Suppressor macrophage (primary cell): ENCODE data around the gene USP17L30.
A peak's percentile ranks its signal among the peaks of the same experiment; 100 is the strongest.
"Not testable (repeated sequence)": the region's sequence is repeated elsewhere in the genome, so short reads cannot be mapped to it uniquely, and the experiment has no call there.

Experiments used
- DNase-seq, 4 experiments: peaks; one replicate each; pipeline ENCODE4 v3.0.0-alpha.2; 2020 to 2022
- total RNA-seq, 17 experiments: gene quantifications; one replicate each; lab custom pipeline; 2026; ENCODE audit warnings: mixed read lengths in 6 of 17, inconsistent platforms in 3 of 17; lab: John Stamatoyannopoulos, UW

Gene USP17L30, protein sequence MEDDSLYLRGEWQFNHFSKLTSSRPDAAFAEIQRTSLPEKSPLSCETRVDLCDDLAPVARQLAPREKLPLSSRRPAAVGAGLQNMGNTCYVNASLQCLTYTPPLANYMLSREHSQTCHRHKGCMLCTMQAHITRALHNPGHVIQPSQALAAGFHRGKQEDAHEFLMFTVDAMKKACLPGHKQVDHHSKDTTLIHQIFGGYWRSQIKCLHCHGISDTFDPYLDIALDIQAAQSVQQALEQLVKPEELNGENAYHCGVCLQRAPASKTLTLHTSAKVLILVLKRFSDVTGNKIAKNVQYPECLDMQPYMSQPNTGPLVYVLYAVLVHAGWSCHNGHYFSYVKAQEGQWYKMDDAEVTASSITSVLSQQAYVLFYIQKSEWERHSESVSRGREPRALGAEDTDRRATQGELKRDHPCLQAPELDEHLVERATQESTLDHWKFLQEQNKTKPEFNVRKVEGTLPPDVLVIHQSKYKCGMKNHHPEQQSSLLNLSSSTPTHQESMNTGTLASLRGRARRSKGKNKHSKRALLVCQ
- 0 reads per million in 17 experiments for total RNA-seq

DNA sequence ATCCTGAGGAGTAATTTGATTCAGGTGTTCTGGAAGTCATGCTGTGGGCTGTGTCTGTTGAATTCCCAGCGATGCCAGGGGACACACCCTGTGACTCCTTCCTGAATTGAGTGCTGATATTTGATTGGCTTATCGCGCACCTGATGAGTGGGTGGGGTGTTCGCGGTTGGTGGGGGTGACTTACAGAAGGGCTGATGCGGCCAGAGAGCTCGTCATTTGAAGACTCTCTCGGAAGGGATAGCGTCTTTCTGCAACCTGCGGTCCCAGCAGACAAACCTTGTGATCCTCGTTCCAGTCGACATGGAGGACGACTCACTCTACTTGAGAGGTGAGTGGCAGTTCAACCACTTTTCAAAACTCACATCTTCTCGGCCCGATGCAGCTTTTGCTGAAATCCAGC is at the start of gene USP17L30:
USP17L30 (plus strand) TSS at position 301 of the 400 bp plus-strand sequence; CDS start at position 301, 0 bp downstream.
- DNase-seq: not testable (repeated sequence)

DNA sequence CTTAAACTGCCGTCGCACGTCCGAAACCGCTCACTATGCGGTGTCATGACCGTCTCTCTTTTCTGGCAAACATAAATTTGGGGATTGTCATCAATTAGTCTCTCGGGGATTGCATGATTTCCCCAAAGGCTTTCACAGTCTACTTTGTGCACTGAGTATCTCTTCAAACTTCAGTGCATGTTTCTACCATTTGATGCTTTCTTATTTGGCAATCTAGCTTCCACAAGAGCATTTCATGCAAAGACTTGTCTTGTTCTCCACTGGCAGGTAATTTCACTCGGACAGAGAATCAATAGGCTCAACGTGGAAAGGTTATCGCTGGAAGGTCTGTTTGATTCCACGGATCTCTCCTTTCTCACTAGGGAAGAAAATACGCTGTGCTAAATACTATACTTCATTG is 38.7 kb upstream of the USP17L30 start:
- DNase-seq: not testable (repeated sequence)

DNA sequence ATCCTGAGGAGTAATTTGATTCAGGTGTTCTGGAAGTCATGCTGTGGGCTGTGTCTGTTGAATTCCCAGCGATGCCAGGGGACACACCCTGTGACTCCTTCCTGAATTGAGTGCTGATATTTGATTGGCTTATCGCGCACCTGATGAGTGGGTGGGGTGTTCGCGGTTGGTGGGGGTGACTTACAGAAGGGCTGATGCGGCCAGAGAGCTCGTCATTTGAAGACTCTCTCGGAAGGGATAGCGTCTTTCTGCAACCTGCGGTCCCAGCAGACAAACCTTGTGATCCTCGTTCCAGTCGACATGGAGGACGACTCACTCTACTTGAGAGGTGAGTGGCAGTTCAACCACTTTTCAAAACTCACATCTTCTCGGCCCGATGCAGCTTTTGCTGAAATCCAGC is 38.1 kb upstream of the USP17L30 start, which contains the start of gene USP17L24:
USP17L24 (plus strand) TSS at position 301 of the 400 bp plus-strand sequence; CDS start at position 301, 0 bp downstream.
- not testable (repeated sequence) for DNase-seq

DNA sequence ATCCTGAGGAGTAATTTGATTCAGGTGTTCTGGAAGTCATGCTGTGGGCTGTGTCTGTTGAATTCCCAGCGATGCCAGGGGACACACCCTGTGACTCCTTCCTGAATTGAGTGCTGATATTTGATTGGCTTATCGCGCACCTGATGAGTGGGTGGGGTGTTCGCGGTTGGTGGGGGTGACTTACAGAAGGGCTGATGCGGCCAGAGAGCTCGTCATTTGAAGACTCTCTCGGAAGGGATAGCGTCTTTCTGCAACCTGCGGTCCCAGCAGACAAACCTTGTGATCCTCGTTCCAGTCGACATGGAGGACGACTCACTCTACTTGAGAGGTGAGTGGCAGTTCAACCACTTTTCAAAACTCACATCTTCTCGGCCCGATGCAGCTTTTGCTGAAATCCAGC is 33.3 kb upstream of the USP17L30 start, which contains the start of gene USP17L25:
USP17L25 (plus strand) TSS at position 301 of the 400 bp plus-strand sequence; CDS start at position 301, 0 bp downstream.
- DNase-seq: not testable (repeated sequence)

DNA sequence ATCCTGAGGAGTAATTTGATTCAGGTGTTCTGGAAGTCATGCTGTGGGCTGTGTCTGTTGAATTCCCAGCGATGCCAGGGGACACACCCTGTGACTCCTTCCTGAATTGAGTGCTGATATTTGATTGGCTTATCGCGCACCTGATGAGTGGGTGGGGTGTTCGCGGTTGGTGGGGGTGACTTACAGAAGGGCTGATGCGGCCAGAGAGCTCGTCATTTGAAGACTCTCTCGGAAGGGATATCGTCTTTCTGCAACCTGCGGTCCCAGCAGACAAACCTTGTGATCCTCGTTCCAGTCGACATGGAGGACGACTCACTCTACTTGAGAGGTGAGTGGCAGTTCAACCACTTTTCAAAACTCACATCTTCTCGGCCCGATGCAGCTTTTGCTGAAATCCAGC is 28.6 kb upstream of the USP17L30 start, which contains the start of gene USP17L26:
USP17L26 (plus strand) TSS at position 301 of the 400 bp plus-strand sequence; CDS start at position 301, 0 bp downstream.
- not testable (repeated sequence) for DNase-seq

DNA sequence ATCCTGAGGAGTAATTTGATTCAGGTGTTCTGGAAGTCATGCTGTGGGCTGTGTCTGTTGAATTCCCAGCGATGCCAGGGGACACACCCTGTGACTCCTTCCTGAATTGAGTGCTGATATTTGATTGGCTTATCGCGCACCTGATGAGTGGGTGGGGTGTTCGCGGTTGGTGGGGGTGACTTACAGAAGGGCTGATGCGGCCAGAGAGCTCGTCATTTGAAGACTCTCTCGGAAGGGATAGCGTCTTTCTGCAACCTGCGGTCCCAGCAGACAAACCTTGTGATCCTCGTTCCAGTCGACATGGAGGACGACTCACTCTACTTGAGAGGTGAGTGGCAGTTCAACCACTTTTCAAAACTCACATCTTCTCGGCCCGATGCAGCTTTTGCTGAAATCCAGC is 23.8 kb upstream of the USP17L30 start, which contains the start of gene USP17L5:
USP17L5 (plus strand) TSS at position 301 of the 400 bp plus-strand sequence; CDS start at position 301, 0 bp downstream.
- DNase-seq: not testable (repeated sequence)

DNA sequence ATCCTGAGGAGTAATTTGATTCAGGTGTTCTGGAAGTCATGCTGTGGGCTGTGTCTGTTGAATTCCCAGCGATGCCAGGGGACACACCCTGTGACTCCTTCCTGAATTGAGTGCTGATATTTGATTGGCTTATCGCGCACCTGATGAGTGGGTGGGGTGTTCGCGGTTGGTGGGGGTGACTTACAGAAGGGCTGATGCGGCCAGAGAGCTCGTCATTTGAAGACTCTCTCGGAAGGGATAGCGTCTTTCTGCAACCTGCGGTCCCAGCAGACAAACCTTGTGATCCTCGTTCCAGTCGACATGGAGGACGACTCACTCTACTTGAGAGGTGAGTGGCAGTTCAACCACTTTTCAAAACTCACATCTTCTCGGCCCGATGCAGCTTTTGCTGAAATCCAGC is 19.1 kb upstream of the USP17L30 start, which contains the start of gene USP17L27:
USP17L27 (plus strand) TSS at position 301 of the 400 bp plus-strand sequence; CDS start at position 301, 0 bp downstream.
- not testable (repeated sequence) for DNase-seq

DNA sequence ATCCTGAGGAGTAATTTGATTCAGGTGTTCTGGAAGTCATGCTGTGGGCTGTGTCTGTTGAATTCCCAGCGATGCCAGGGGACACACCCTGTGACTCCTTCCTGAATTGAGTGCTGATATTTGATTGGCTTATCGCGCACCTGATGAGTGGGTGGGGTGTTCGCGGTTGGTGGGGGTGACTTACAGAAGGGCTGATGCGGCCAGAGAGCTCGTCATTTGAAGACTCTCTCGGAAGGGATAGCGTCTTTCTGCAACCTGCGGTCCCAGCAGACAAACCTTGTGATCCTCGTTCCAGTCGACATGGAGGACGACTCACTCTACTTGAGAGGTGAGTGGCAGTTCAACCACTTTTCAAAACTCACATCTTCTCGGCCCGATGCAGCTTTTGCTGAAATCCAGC is 14.3 kb upstream of the USP17L30 start, which contains the start of gene USP17L28:
USP17L28 (plus strand) TSS at position 301 of the 400 bp plus-strand sequence; CDS start at position 301, 0 bp downstream.
- not testable (repeated sequence) for DNase-seq

DNA sequence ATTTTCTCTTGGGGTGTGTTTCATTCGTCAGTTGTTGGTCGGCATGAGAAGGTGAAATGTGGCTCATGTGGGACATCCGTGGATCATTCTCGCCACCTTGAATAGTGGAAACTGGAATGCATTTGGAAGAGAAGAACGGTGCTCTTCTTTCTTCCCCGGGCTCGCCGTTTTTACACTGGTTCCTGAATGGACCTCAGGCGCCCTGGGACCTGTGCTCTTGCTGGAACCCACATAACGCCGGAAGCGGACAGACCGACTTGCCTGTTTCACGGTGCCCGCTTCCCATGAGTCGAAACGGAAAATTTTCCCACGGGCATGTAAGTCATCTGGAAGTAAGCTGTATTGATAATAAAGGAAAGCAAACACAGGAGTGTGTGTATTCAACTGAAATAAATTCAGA is 12.1 kb upstream of the USP17L30 start:
- DNase-seq: not testable (repeated sequence)

DNA sequence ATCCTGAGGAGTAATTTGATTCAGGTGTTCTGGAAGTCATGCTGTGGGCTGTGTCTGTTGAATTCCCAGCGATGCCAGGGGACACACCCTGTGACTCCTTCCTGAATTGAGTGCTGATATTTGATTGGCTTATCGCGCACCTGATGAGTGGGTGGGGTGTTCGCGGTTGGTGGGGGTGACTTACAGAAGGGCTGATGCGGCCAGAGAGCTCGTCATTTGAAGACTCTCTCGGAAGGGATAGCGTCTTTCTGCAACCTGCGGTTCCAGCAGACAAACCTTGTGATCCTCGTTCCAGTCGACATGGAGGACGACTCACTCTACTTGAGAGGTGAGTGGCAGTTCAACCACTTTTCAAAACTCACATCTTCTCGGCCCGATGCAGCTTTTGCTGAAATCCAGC is 9.6 kb upstream of the USP17L30 start, which contains the start of gene USP17L29:
USP17L29 (plus strand) TSS at position 301 of the 400 bp plus-strand sequence; CDS start at position 301, 0 bp downstream.
- not testable (repeated sequence) for DNase-seq

DNA sequence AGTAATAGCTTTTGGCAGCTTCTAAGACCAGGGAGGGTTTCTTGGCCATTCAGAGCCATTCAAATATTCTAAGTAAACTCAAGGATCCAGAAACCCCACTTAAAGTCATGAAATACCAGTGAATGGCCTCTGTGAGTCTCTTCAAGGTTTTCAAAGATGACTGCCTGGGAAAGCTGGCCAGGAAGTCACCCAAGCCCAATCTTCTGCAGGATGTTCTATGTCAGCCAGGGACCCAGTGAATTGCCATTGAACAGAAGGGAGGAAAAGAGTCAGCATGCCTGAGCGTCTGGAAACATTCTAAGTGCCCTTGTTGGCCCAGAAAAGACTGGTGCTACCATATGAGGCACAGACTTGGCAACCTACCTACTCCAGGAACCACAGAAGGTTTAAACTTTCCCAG is 17.0 kb downstream of the USP17L30 start:
- not testable (repeated sequence) for DNase-seq

DNA sequence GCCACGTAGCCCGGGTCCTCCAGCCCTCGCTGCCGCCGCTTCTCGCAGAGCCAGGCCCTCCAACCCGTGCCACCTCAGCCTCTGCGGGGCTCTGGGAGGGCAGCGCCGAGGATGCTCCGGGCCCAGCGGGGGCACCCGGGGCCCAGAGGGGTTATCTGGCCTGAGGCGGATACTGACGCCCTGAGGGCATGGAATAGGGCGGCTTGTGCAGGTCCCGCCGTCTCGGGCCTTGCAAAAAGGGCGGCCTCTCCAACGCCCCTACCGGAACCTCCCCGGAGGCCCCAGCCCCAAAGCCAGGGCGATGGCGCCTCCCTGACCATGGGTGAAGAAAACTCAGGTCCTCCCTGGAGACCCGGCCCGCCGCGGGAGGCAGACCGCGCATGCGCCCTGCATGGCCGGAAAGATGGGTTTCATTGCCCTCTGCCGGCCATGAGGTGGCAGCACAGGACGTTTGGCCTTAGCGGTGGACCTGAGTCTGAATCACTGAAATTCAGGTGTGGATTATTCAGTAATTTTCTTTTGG is 18.1 kb downstream of the USP17L30 start:
- peak; percentile 1 to 23 (median 12) for DNase-seq

DNA sequence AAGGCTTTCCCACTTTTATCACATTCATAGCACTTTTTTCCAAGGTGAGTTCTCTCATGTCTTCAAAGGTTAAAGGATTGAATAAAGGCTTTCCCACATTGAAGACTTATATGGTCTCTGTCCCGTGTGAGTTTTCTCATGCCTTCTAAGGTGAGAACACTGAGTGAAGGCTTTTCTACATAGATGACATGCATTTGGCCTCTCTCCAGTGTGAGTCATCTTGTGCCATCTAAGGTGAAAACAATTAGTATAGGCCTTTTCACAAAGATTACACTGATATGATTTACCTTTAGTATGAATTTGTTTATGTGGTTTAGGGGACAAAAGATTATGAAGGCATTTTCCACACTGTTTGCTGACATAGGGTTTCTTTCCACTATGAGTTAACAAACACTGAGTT is 21.2 kb downstream of the USP17L30 start:
- DNase-seq: no peak

DNA sequence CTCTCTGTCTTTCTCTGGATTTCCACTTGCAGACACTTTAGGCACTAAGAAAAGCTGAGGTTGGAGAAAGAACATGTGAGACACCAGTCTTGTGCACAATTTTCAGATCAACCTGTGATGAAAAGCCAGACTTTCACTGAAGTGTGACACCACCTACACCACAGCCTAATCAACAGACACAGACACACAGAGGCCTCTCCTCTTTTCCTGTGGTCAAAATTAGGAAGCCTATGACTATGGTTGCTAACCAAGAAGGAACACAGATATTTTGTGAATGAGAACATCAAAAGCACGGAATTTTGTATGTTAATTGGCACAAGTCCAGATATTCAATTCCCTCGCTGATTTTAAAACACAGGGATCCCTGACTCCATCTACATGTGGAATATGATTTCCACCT is 26.1 kb downstream of the USP17L30 start:
- not testable (repeated sequence) for DNase-seq

DNA sequence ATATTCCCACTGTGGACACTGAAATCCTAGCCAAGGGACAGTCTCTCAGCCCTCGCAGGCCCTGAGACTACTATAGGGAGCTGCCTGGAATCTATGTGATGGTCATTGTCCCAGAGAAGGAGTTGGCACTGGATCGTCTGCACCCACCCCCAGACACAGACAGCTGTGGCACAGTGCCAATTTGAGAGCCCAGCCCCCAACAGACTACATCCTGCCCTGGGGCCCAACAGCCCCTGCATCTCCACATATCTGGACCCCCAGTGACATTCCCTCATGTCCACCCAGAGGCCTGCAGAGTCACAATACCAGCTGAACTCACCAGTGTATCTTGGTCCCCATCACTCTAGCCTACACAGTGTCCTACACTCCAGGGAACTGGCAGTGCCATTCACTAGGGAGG is 42.8 kb downstream of the USP17L30 start:
- not testable (repeated sequence) for DNase-seq

DNA sequence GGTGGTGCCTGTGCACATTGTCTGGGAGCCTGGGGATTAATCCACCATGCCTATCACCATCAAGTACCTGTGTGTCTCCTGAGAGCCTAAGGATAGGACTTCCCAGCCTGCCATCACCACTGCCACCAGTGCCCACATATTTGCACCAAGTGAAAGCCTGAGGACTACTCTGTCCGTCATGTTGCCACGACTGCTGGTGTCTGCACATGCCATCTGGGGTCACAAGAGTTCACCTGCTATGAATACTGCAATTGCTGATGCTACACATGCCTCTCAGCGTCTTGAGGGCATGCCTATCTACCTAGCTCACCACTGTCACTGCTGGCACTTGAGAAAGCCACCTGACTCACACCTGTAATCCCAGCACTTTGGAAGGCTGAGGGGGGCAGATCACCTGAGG is 43.6 kb downstream of the USP17L30 start:
- not testable (repeated sequence) for DNase-seq

DNA sequence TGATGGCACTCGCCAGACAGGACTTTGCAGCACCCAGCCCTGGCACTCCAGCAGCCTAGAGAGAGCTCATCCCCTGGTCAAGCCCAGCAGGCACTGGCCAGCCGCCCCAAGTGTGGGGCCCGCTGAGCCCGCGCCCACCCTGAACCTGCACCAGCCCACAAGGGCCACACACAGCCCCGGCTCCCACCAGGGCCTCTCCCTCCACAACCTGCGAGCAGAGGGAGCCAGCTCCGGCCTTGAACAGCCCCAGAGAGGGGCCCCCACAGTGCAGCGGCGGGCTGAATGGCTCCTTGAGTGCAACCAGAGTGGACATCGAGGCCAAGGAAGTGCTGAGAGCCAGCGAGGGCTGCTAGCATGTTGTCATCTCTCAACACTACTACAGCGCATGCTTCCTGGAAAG is 46.9 kb downstream of the USP17L30 start:
- no peak for DNase-seq
